Endothelial cell of umbilical vein (primary cell): ENCODE measurements around the gene OR52B6. TPM values are rescaled to one million over a fixed set of nuclear protein-coding genes. Genes with fewer than 3 reads are reported as not detected.

ENCODE experiments used
- BruUV-seq: library from RNA; stranded (reverse); fragments of 400-500 nt; replicated peaks from 2 replicates; lab custom pipeline; 2021; lab: Mats Ljungman, UMichigan
- CTCF ChIA-PET: fragments of 300-600, 350-600 bp; sonication (Branson Sonifier 250); formaldehyde crosslinking; loops from one replicate; lab custom pipeline; 2021; ENCODE audit warnings: antibody characterized with exemption, inconsistent platforms; lab: Charles Lee
- POLR2A ChIA-PET: fragments of 300-600, 350-600 bp; sonication (Branson Sonifier 250); formaldehyde crosslinking; loops from one replicate; lab custom pipeline; 2021; ENCODE audit warnings: antibody characterized with exemption, inconsistent platforms; lab: Charles Lee
- DNase-seq: peaks from one replicate; pipeline ENCODE4 v3.0.0-alpha.2; 2011; ENCODE audit warnings: low read depth, low spot score
- FAIRE-seq: peaks from 2 replicates; lab custom pipeline; 2011; peaks lifted over from hg19 to GRCh38; lab: Jason Lieb, UNC
- H2AFZ ChIP-seq: 2 replicates; pipeline ENCODE4 v1.6.0; 2012; ENCODE audit warnings: low read depth, low read length, control low read depth, inconsistent platforms
- H3K27ac ChIP-seq: 2 replicates; pipeline ENCODE4 v1.5.1; 2011; ENCODE audit warnings: low read depth, mild to moderate bottlenecking, control low read depth, low read length, moderate library complexity; ENCODE audit not compliant: insufficient read depth
- H3K27me3 ChIP-seq, 2 experiments: 2 replicates each; pipeline versions ENCODE4 v1.6.0 to v1.6.1; 2011; ENCODE audit warnings: low read length in 2 of 2, mixed read lengths in 1 of 2; ENCODE audit not compliant: control insufficient read depth in 2 of 2, insufficient read depth in 2 of 2
- H3K36me3 ChIP-seq, 2 experiments: 2 replicates in 1 of 2; 3 replicates in 1 of 2; pipeline ENCODE4 v1.5.1; 2011; ENCODE audit warnings: low read length in 2 of 2, mild to moderate bottlenecking in 1 of 2, moderate library complexity in 1 of 2; ENCODE audit not compliant: control insufficient read depth in 2 of 2, insufficient read depth in 2 of 2; ENCODE audit errors: extremely low read depth in 1 of 2
- H3K4me1 ChIP-seq: 3 replicates; pipeline ENCODE4 v1.5.1; 2011; ENCODE audit warnings: mild to moderate bottlenecking, low read length; ENCODE audit not compliant: control insufficient read depth, insufficient read depth; ENCODE audit errors: extremely low read depth
- H3K4me2 ChIP-seq: 2 replicates; pipeline ENCODE4 v1.6.1; 2011; ENCODE audit warnings: low read length, control low read depth, mixed read lengths; ENCODE audit not compliant: insufficient read depth
- H3K4me3 ChIP-seq, 3 experiments: fragments of 200-600 bp in 1 of 3; sonication (generic), shearing (Covaris generic) in 1 of 3; replicated peaks in 1 of 3; 2 replicates each; pipeline ENCODE4 v1.5.1; 2011 to 2016; ENCODE audit warnings: control low read depth in 3 of 3, low read length in 3 of 3, mild to moderate bottlenecking in 2 of 3, inconsistent platforms in 1 of 3, low read depth in 1 of 3, moderate library complexity in 1 of 3; ENCODE audit not compliant: insufficient read depth in 1 of 3
- H3K79me2 ChIP-seq: 2 replicates; pipeline ENCODE4 v1.6.0; 2012; ENCODE audit warnings: low read length, inconsistent platforms; ENCODE audit not compliant: control insufficient read depth, insufficient read depth
- H3K9ac ChIP-seq: replicated peaks from 2 replicates; pipeline ENCODE3; 2011; ENCODE audit warnings: low read length, control low read depth; ENCODE audit not compliant: insufficient read depth; ENCODE audit errors: extremely low read depth
- H3K9me1 ChIP-seq: replicated peaks from 3 replicates; pipeline ENCODE4 v1.6.0; 2011; ENCODE audit warnings: mild to moderate bottlenecking, low read length; ENCODE audit not compliant: control insufficient read depth, insufficient read depth; ENCODE audit errors: extremely low read depth
- H3K9me3 ChIP-seq: replicated peaks from 2 replicates; pipeline ENCODE4 v1.5.1; 2012; ENCODE audit warnings: low read length, inconsistent platforms; ENCODE audit not compliant: control insufficient read depth, insufficient read depth
- H4K20me1 ChIP-seq: replicated peaks from 2 replicates; pipeline ENCODE3; 2011; ENCODE audit warnings: mild to moderate bottlenecking, low read length; ENCODE audit not compliant: control insufficient read depth, insufficient read depth; ENCODE audit errors: extremely low read depth
- FOS ChIP-seq: IDR thresholded peaks from 2 replicates; pipeline ENCODE4 v1.6.1; 2011; ENCODE audit warnings: mild to moderate bottlenecking, low read length, moderate library complexity, borderline replicate concordance; ENCODE audit not compliant: insufficient read depth
- GATA2 ChIP-seq: IDR thresholded peaks from 2 replicates; pipeline ENCODE4 v1.7.0; 2011; ENCODE audit warnings: low read depth, mild to moderate bottlenecking, moderate library complexity, mixed read lengths, low read length; ENCODE audit not compliant: insufficient read length, insufficient read depth
- JUN ChIP-seq: IDR thresholded peaks from 2 replicates; pipeline ENCODE4 v1.6.1; 2011; ENCODE audit warnings: borderline replicate concordance, low read depth; ENCODE audit not compliant: insufficient read length, insufficient read depth
- MAX ChIP-seq: IDR thresholded peaks from 2 replicates; pipeline ENCODE4 v1.6.1; 2011; ENCODE audit not compliant: insufficient read depth, insufficient read length
- MYC ChIP-seq: IDR thresholded peaks from one replicate; pipeline ENCODE4 v1.6.1; 2011; ENCODE audit warnings: mild to moderate bottlenecking, low read depth, low read length
- POLR2A ChIP-seq: IDR thresholded peaks from 2 replicates; pipeline ENCODE4 v1.6.1; 2012; ENCODE audit warnings: low read depth, mild to moderate bottlenecking, control low read depth, low read length
- POLR2AphosphoS5 ChIP-seq: IDR thresholded peaks from 2 replicates; pipeline ENCODE4 v1.6.1; 2012; ENCODE audit warnings: low read depth, mild to moderate bottlenecking, control low read depth, low read length, moderate library complexity; ENCODE audit not compliant: insufficient read depth
- dilution Hi-C: fragments of 300-500 bp; cut with MboI; formaldehyde crosslinking; loops from one replicate; pipeline ENCODE4 v1.15.0; 2019; ENCODE audit warnings: low sequenced_read_pairs; ENCODE audit not compliant: extremely low pct_ligation_motif_present
- intact Hi-C: fragments of 100-400 bp; cut with micrococcal nuclease; formaldehyde crosslinking; loops from one replicate; pipeline ENCODE4 v1.10.0; 2022
- polyA plus RNA-seq, 4 experiments: library from polyadenylated mRNA; depleted of rRNA in 3 of 4; stranded (reverse) in 3 of 4; unstranded in 1 of 4; fragments of >200 nt; gene quantifications; 2 replicates each; pipeline versions ENCODE4 v1.2.1 to v1.2.3, GENCODE V29; 2011 to 2012; ENCODE audit warnings: missing spikeins in 1 of 4
- total RNA-seq: library from RNA; stranded (reverse); gene quantifications from 2 replicates; pipeline ENCODE4 v1.2.3, GENCODE V29; 2021
- TF ChIP-seq, protein P1 (sequence below), 2 donors: IDR thresholded peaks; 1 replicate in 1 of 2; 2 replicates in 1 of 2; pipeline ENCODE4 v1.5.1; 2011; ENCODE audit warnings: low read length in 2 of 2, mild to moderate bottlenecking in 2 of 2, moderate library complexity in 2 of 2, control low read depth in 1 of 2, inconsistent platforms in 1 of 2, low read depth in 1 of 2; ENCODE audit not compliant: insufficient read depth in 1 of 2; ENCODE audit errors: extremely low read depth in 1 of 2

OR52B6 gene
- total and polyA plus RNA-seq, 2 donors (not counting 3 experiments of a cell fraction or from before 2014, with no cell fraction given) = not detected

DNA sequence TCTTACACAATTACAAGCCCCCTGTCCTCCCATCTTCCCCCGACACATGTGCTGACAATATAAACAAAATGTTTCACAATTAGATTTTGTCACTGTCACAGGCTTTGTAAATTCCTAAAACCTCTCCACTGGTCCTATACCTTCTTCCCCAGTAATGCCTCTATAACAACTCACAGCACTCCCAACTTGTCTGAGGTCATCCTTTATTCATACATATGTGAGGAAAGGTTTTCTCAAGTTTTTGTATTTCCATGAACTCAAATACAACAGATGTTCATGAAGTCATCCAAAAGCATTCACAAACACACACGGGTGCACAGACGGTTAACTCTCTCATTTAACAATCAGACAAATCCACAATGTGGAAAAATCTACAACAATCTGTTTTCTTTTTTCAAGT, 34.2 kb upstream of the OR52B6 start:
- TF ChIP-seq JUN = no peak
- no peak for TF ChIP-seq MAX
- no peak for TF ChIP-seq GATA2
- no peak for TF ChIP-seq FOS
- no peak for TF ChIP-seq POLR2AphosphoS5
- no peak for TF ChIP-seq MYC
- TF ChIP-seq, protein P1, sequence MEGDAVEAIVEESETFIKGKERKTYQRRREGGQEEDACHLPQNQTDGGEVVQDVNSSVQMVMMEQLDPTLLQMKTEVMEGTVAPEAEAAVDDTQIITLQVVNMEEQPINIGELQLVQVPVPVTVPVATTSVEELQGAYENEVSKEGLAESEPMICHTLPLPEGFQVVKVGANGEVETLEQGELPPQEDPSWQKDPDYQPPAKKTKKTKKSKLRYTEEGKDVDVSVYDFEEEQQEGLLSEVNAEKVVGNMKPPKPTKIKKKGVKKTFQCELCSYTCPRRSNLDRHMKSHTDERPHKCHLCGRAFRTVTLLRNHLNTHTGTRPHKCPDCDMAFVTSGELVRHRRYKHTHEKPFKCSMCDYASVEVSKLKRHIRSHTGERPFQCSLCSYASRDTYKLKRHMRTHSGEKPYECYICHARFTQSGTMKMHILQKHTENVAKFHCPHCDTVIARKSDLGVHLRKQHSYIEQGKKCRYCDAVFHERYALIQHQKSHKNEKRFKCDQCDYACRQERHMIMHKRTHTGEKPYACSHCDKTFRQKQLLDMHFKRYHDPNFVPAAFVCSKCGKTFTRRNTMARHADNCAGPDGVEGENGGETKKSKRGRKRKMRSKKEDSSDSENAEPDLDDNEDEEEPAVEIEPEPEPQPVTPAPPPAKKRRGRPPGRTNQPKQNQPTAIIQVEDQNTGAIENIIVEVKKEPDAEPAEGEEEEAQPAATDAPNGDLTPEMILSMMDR (IDR thresholded peaks at IDR 0.05; ENCODE audit: extremely low read depth in 1 of 2, insufficient read depth in 1 of 2, low read depth in 1 of 2, low read length in 2 of 2) = no peak
- TF ChIP-seq POLR2A = no peak
- BruUV-seq = no TSS peak
- dilution Hi-C loops = no loop called here
- Histone ChIP-seq H3K4me1 (no peaks in the 10 kb centered on the region), H3K36me3 (no peaks in the 10 kb centered on the region), H3K79me2 (no peaks in the 10 kb centered on the region), H3K4me2 (no peak overlapping the region), H3K9ac (no peak overlapping the region), H3K27ac (no peak overlapping the region), H2AFZ (no peak overlapping the region), H3K9me3 (no peaks in the 10 kb centered on the region), H4K20me1 (no peaks in the 10 kb centered on the region), H3K9me1 (no peaks in the 10 kb centered on the region), H3K27me3 (no peaks in the 10 kb centered on the region), H3K4me3 (no peak overlapping the region)
- DNase-seq = no peak
- intact Hi-C loops = no loop called here
- FAIRE-seq = no peak
- POLR2A ChIA-PET = no interaction called here
- CTCF ChIA-PET = interaction anchor here (1.9 kb wide), 1 partner anchor 345 kb away, joined by 4 read pairs; no protein-coding TSS in a partner anchor
